ENCODE measurements around the gene JPH3. TPM values are rescaled to one million over a fixed set of nuclear protein-coding genes. Genes with fewer than 3 reads are reported as not detected.

The JPH3 gene
- total and polyA plus RNA-seq, 10 of the 15 experiments (the other 5 are each of a cell fraction or from before 2014, with no cell fraction given) = 0.05 TPM; not detected in 9

DNA sequence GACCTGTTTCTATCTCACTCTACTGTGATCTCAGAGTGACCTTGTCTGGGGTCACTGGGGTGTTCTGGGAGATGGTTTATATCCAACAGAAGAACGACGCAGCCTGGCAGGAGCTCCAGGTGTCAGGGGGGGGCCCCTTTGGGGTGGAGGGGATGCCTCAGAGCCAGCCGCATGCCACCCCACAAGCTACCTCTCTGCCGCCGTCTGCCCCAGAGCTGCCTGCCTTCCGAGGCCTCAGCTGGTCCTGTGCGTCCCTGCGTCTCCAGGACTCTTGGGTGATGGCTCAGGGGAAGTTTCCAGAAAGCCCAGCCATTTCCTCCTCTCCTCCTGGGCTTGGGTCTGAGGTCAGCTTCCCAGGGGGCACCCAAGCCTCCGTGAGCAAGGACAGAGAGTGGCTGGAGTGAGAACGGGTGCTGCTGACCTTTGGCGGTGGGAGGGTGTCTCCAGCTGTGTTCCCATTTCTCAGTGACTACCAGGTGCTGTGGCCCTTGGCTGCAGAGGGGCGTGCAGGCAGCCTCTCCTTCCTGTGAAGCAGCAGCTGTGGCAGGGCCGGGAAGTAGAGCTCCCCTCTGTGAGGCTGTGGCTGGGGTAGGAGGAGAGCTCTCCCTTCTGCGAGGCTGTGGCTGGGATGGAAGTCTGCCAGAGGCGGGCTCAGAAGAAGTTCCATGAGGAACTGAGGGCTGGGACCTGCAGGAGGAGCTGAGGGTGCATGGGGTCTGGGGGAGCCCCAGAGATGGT is 19.8 kb downstream of the JPH3 start:
- FAIRE-seq (no peak), ATAC-seq (no peak), DNase-seq (ENCODE audit: low read depth, low spot score) (no peak)
- Histone ChIP-seq H3K27me3 (replicated peaks in 1 of 2; ENCODE audit: control insufficient read depth in 2 of 2, insufficient read depth in 2 of 2, low read length in 1 of 2) (no peaks in the 10 kb centered on the region), H3K36me3 (ENCODE audit: control insufficient read depth in 2 of 2, insufficient read depth in 2 of 2, low read length in 1 of 2) (no peaks in the 10 kb centered on the region), H2AFZ (ENCODE audit: control insufficient read depth, low read depth, low read length) (no peak overlapping the region), H3K9me3 (replicated peaks; ENCODE audit: control insufficient read depth, insufficient read depth, low read length) (no peaks in the 10 kb centered on the region), H3K4me1 (ENCODE audit: control insufficient read depth, insufficient read depth, low read length) (no peaks in the 10 kb centered on the region), H3K4me2 (ENCODE audit: control insufficient read depth, insufficient read depth) (no peak overlapping the region), H3K4me3 (no peak overlapping the region), H4K20me1 (ENCODE audit: control insufficient read depth, insufficient read depth) (no peaks in the 10 kb centered on the region), H3K9ac (ENCODE audit: control insufficient read depth, insufficient read depth, low read length) (no peak overlapping the region), H3K79me2 (ENCODE audit: control insufficient read depth, insufficient read depth, low read length) (no peaks in the 10 kb centered on the region), H3K27ac (ENCODE audit: control insufficient read depth, insufficient read depth) (no peak overlapping the region)
- WGBS (ENCODE audit: insufficient coverage, insufficient replicate concordance, low lambda C conversion rate, missing lambda C conversion rate) = 35% methylated on average over 15 of the region's 15 CpGs
- no peak for TF ChIP-seq ZBED1 (IDR thresholded peaks at IDR 0.05; ENCODE audit: borderline replicate concordance)
- TF ChIP-seq BMI1 (IDR thresholded peaks at IDR 0.05; ENCODE audit: borderline replicate concordance) = no peak
- TF ChIP-seq, protein P1, sequence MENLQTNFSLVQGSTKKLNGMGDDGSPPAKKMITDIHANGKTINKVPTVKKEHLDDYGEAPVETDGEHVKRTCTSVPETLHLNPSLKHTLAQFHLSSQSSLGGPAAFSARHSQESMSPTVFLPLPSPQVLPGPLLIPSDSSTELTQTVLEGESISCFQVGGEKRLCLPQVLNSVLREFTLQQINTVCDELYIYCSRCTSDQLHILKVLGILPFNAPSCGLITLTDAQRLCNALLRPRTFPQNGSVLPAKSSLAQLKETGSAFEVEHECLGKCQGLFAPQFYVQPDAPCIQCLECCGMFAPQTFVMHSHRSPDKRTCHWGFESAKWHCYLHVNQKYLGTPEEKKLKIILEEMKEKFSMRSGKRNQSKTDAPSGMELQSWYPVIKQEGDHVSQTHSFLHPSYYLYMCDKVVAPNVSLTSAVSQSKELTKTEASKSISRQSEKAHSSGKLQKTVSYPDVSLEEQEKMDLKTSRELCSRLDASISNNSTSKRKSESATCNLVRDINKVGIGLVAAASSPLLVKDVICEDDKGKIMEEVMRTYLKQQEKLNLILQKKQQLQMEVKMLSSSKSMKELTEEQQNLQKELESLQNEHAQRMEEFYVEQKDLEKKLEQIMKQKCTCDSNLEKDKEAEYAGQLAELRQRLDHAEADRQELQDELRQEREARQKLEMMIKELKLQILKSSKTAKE (IDR thresholded peaks at IDR 0.05; ENCODE audit: low read depth, poor library complexity, severe bottlenecking) = no peak
- no peak for TF ChIP-seq TBL1XR1 (IDR thresholded peaks at IDR 0.05; ENCODE audit: low read depth, low read length)
- no peak for TF ChIP-seq RELB (IDR thresholded peaks at IDR 0.05; ENCODE audit: low read depth)
- no peak for TF ChIP-seq ZNF217 (IDR thresholded peaks at IDR 0.05)
- TF ChIP-seq, protein P2, sequence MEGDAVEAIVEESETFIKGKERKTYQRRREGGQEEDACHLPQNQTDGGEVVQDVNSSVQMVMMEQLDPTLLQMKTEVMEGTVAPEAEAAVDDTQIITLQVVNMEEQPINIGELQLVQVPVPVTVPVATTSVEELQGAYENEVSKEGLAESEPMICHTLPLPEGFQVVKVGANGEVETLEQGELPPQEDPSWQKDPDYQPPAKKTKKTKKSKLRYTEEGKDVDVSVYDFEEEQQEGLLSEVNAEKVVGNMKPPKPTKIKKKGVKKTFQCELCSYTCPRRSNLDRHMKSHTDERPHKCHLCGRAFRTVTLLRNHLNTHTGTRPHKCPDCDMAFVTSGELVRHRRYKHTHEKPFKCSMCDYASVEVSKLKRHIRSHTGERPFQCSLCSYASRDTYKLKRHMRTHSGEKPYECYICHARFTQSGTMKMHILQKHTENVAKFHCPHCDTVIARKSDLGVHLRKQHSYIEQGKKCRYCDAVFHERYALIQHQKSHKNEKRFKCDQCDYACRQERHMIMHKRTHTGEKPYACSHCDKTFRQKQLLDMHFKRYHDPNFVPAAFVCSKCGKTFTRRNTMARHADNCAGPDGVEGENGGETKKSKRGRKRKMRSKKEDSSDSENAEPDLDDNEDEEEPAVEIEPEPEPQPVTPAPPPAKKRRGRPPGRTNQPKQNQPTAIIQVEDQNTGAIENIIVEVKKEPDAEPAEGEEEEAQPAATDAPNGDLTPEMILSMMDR (IDR thresholded peaks at IDR 0.05 in 2 of 3, conservative IDR thresholded peaks at IDR 0.05 in 1 of 3; ENCODE audit: control insufficient read depth in 2 of 3, extremely low read depth in 1 of 3, insufficient read depth in 1 of 3, low read depth in 3 of 3, low read length in 3 of 3) = no peak
- TF ChIP-seq RUNX3 (IDR thresholded peaks at IDR 0.05; ENCODE audit: low read length) = no peak
- no peak for TF ChIP-seq NFIC (IDR thresholded peaks at IDR 0.05; ENCODE audit: low read depth, low read length)
- no peak for TF ChIP-seq JUNB (IDR thresholded peaks at IDR 0.05)
- no peak for TF ChIP-seq IKZF2 (IDR thresholded peaks at IDR 0.05)
- TF ChIP-seq STAT3 (IDR thresholded peaks at IDR 0.05; ENCODE audit: low read depth, low read length) = no peak
- no peak for TF ChIP-seq MTA2 (IDR thresholded peaks at IDR 0.05; ENCODE audit: low read depth)
- TF ChIP-seq MYC (IDR thresholded peaks at IDR 0.05; ENCODE audit: insufficient read depth, insufficient read length, insufficient replicate concordance, low read length, severe bottlenecking) = no peak
- no peak for TF ChIP-seq SUPT20H (IDR thresholded peaks at IDR 0.05; ENCODE audit: borderline replicate concordance, control insufficient read depth, low read depth, low read length)
- intact Hi-C loops (cut with micrococcal nuclease; ENCODE audit: unreplicated experiment) = no loop called here
- ChIA-PET POLR2A (no interaction called here), CTCF (no interaction called here), SMC1A (ENCODE audit: uncharacterized antibody, unreplicated experiment) (no interaction called here), RAD21 (ENCODE audit: unreplicated experiment) (no interaction called here)
- in situ Hi-C loops (cut with MboI) = no loop called here
- BruUV-seq (replicated peaks) = no TSS peak

Data from GM12878 (cell line).